Measurements from ENCODE around the gene MACROH2A2. TPM values are rescaled to one million over a fixed set of nuclear protein-coding genes. Genes with fewer than 3 reads are reported as not detected.
A peak's percentile ranks its signal among the peaks of the same experiment; 100 is the strongest.

MACROH2A2 gene
- total and polyA plus RNA-seq, 2 of the 13 experiments (the other 11 are each of a cell fraction or from before 2014, with no cell fraction given): 9.8 to 43.1 TPM

DNA sequence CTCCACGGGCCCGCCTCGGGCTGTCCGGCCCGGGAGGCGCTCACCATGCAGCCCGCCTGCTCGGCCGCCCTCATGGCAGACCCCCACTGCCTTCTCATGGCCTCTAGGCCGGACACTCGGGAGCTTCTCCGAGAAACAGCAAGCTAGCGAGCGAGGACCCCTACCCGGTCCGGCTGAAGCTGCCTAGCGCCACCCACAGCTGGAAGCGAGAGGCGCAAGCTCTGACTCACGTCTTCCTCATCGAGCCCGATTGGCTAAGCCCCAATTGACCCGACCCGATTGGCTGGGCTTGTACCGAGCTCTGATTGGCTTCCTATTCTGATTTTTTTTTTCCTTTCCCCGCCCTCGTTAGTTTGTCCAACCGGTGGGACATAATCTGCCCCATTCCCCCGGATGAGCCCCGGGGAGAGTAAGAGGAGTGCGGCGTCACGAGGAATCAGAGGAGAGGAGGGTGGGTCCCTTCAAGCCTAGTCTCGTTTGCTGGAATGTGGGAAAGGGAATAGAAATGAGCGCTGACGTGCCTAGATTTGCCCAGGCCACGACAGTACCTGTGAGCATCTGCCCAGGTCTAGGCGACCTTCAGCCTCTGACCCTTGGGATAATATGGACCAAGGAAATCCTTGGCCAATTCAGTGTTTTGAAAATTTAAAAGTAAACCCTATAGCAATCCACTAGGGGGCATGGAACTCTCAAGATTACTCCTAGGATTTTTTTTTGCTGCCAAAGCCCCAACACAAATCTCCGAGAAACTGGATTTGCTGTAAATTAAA, 94.0 kb downstream of the MACROH2A2 start, which contains the start of gene TYSND1 (continued):
- TF ChIP-seq, protein P1, sequence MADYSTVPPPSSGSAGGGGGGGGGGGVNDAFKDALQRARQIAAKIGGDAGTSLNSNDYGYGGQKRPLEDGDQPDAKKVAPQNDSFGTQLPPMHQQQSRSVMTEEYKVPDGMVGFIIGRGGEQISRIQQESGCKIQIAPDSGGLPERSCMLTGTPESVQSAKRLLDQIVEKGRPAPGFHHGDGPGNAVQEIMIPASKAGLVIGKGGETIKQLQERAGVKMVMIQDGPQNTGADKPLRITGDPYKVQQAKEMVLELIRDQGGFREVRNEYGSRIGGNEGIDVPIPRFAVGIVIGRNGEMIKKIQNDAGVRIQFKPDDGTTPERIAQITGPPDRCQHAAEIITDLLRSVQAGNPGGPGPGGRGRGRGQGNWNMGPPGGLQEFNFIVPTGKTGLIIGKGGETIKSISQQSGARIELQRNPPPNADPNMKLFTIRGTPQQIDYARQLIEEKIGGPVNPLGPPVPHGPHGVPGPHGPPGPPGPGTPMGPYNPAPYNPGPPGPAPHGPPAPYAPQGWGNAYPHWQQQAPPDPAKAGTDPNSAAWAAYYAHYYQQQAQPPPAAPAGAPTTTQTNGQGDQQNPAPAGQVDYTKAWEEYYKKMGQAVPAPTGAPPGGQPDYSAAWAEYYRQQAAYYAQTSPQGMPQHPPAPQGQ (CRISPR knock-in tag; IDR thresholded peaks at IDR 0.05; ENCODE audit: borderline replicate concordance): no peak
- TF ChIP-seq MED13 (CRISPR knock-in tag; IDR thresholded peaks at IDR 0.05) (peak; percentile 60; the same call in 1 of the 2 replicates), RXRB (CRISPR knock-in tag; IDR thresholded peaks at IDR 0.05; ENCODE audit: borderline replicate concordance) (no peak), ZNF678 (CRISPR knock-in tag; IDR thresholded peaks at IDR 0.05) (peak; percentile 29; the same call in 1 of the 2 replicates), ZNF468 (CRISPR knock-in tag; IDR thresholded peaks at IDR 0.05) (no peak), RBAK (CRISPR knock-in tag; IDR thresholded peaks at IDR 0.05) (no peak)

DNA sequence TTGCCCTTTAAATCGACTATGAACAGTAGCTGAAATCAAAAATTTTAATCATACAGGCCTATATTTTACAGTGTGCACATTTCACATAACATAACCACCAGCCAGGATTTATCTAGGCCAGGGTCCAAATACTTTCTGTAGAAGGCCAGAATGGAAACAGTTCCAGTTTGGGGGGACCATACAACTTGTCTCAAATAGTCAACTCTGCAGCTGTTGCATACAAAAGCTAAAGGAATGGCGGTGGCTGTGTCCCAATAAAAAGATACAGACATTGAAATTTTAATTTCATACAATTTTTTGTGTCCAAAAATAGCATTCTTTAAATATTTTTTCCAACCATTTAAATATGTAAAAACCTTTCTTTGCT, 94.6 kb downstream of the MACROH2A2 start:
- intact Hi-C loops (cut with micrococcal nuclease; ENCODE audit: unreplicated experiment) (no loop called here), in situ Hi-C loops (cut with HindIII; ENCODE audit: extremely low pct_ligation_motif_present, low pct_unique_long_range_greater_than_20kb) (no loop called here)
- ATAC-seq (no peak), FAIRE-seq (no peak), DNase-seq (ENCODE audit: low spot score) (no peak)
- ChIA-PET POLR2A (interaction anchor here (1.0 to 4.3 kb wide), 9 partner anchors 15 to 258 kb away, joined by 3 to 109 read pairs (median 15); partner anchors contain the start of genes AIFM2, PPA1 and SAR1A), CTCF (ENCODE audit: low intra/inter-chr PET ratio, low total read pairs) (interaction anchor here (0.7 to 1.9 kb wide), 4 partner anchors 15 to 63 kb away, joined by 3 to 18 read pairs (median 6); partner anchors contain the start of gene AIFM2)
- Histone ChIP-seq H3K9me3 (ENCODE audit: low read length) (no peaks in the 10 kb centered on the region), H2AFZ (ENCODE audit: low read length) (no peak overlapping the region), H3K27me3 (ENCODE audit: control insufficient read depth in 1 of 2, insufficient read depth in 2 of 2, low read length in 2 of 2) (no peaks in the 10 kb centered on the region), H3K4me3 (replicated peaks in 1 of 3; ENCODE audit: insufficient read depth in 1 of 3, low read depth in 2 of 3, low read length in 3 of 3) (peak overlapping the region in 1 of 3 experiments; percentile 92; a peak in 1 of 6 replicates), H3K4me1 (ENCODE audit: insufficient read depth, low read length) (peaks cover 24% of the 10 kb centered on the region), H4K20me1 (ENCODE audit: insufficient read depth, low read length) (no peaks in the 10 kb centered on the region), H3K9ac (ENCODE audit: insufficient read depth, low read depth, low read length) (peak overlapping the region; percentile 39), H3K27ac (ENCODE audit: extremely low read length, insufficient read depth, low read length) (peak overlapping the region; percentile 53), H3K36me3 (replicated peaks in 1 of 2; ENCODE audit: control insufficient read depth in 1 of 2, insufficient read depth in 2 of 2, low read length in 2 of 2) (peaks cover 9 to 34% of the 10 kb centered on the region in 2 experiments), H3K4me2 (ENCODE audit: low read depth, low read length) (peak overlapping the region; percentile 81), H3K79me2 (ENCODE audit: insufficient read depth, low read length) (peaks cover 10% of the 10 kb centered on the region)
- no TSS peak for BruUV-seq (replicated peaks)
- WGBS (ENCODE audit: low lambda C conversion rate): 44% methylated on average over 2 of the region's 2 CpGs
- TF ChIP-seq ZNF253 (CRISPR knock-in tag; IDR thresholded peaks at IDR 0.05; ENCODE audit: borderline replicate concordance) (no peak), ZBTB3 (CRISPR knock-in tag; IDR thresholded peaks at IDR 0.05; ENCODE audit: borderline replicate concordance, low read depth) (no peak), JARID2 (CRISPR knock-in tag; IDR thresholded peaks at IDR 0.05; ENCODE audit: insufficient replicate concordance) (no peak), MBD4 (IDR thresholded peaks at IDR 0.05; ENCODE audit: borderline replicate concordance, low read length) (0 out of 2 replicates have a peak, but pooled peaks have one; percentile 55), ZNF761 (CRISPR knock-in tag; conservative IDR thresholded peaks at IDR 0.05) (no peak)
- TF ChIP-seq, protein P2, sequence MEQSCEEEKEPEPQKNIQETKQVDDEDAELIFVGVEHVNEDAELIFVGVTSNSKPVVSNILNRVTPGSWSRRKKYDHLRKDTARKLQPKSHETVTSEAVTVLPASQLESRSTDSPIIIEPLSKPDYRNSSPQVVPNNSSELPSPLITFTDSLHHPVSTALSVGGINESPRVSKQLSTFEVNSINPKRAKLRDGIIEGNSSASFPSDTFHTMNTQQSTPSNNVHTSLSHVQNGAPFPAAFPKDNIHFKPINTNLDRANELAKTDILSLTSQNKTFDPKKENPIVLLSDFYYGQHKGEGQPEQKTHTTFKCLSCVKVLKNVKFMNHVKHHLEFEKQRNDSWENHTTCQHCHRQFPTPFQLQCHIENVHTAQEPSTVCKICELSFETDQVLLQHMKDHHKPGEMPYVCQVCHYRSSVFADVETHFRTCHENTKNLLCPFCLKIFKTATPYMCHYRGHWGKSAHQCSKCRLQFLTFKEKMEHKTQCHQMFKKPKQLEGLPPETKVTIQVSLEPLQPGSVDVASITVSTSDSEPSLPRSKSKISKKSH (CRISPR knock-in tag; IDR thresholded peaks at IDR 0.05; ENCODE audit: borderline replicate concordance): no peak
- TF ChIP-seq, protein P3, sequence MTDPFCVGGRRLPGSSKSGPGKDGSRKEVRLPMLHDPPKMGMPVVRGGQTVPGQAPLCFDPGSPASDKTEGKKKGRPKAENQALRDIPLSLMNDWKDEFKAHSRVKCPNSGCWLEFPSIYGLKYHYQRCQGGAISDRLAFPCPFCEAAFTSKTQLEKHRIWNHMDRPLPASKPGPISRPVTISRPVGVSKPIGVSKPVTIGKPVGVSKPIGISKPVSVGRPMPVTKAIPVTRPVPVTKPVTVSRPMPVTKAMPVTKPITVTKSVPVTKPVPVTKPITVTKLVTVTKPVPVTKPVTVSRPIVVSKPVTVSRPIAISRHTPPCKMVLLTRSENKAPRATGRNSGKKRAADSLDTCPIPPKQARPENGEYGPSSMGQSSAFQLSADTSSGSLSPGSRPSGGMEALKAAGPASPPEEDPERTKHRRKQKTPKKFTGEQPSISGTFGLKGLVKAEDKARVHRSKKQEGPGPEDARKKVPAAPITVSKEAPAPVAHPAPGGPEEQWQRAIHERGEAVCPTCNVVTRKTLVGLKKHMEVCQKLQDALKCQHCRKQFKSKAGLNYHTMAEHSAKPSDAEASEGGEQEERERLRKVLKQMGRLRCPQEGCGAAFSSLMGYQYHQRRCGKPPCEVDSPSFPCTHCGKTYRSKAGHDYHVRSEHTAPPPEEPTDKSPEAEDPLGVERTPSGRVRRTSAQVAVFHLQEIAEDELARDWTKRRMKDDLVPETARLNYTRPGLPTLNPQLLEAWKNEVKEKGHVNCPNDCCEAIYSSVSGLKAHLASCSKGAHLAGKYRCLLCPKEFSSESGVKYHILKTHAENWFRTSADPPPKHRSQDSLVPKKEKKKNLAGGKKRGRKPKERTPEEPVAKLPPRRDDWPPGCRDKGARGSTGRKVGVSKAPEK (CRISPR knock-in tag; IDR thresholded peaks at IDR 0.05; ENCODE audit: borderline replicate concordance): no peak
- TF ChIP-seq, protein P4, sequence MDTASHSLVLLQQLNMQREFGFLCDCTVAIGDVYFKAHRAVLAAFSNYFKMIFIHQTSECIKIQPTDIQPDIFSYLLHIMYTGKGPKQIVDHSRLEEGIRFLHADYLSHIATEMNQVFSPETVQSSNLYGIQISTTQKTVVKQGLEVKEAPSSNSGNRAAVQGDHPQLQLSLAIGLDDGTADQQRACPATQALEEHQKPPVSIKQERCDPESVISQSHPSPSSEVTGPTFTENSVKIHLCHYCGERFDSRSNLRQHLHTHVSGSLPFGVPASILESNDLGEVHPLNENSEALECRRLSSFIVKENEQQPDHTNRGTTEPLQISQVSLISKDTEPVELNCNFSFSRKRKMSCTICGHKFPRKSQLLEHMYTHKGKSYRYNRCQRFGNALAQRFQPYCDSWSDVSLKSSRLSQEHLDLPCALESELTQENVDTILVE (CRISPR knock-in tag; IDR thresholded peaks at IDR 0.05): no peak
